HG03159 (cell line): ENCODE measurements around the gene LURAP1L.

ENCODE experiments used
- ATAC-seq: cut with Tn5 transposase; IDR thresholded peaks from one replicate; pipeline ENCODE4 v1.9.1; 2021; ENCODE audit warnings: mild to moderate bottlenecking, moderate library complexity; ENCODE audit not compliant: unreplicated experiment

Gene LURAP1L

GRCh38 chr9:12812710-12813109 lies 37.9 kb downstream of the LURAP1L start:
- ATAC-seq = no peak

GRCh38 chr9:12813533-12813932 lies 38.7 kb downstream of the LURAP1L start:
- ATAC-seq = no peak

GRCh38 chr9:12813960-12814876 lies 39.4 kb downstream of the LURAP1L start:
- no peak for ATAC-seq

GRCh38 chr9:12814877-12815237 lies 40.0 kb downstream of the LURAP1L start:
- no peak for ATAC-seq

- no peak for ATAC-seq
These were observed 41.1 kb downstream of the LURAP1L start for GRCh38 chr9:12815888-12816287.

GRCh38 chr9:12816656-12817101 lies 41.9 kb downstream of the LURAP1L start:
- ATAC-seq = no peak

- no peak for ATAC-seq
These were observed 42.9 kb downstream of the LURAP1L start for GRCh38 chr9:12817702-12818101.

GRCh38 chr9:12818431-12819000 lies 43.7 kb downstream of the LURAP1L start:
- no peak for ATAC-seq

GRCh38 chr9:12819436-12820185 lies 44.8 kb downstream of the LURAP1L start:
- ATAC-seq = peak; percentile 87

- ATAC-seq = no peak
These were observed 47.3 kb downstream of the LURAP1L start for GRCh38 chr9:12822111-12822510.

GRCh38 chr9:12826924-12827565 lies 52.2 kb downstream of the LURAP1L start:
- ATAC-seq = no peak

- no peak for ATAC-seq
These were observed 58.9 kb downstream of the LURAP1L start for GRCh38 chr9:12833701-12834100.

- ATAC-seq = no peak
These were observed 63.7 kb downstream of the LURAP1L start for GRCh38 chr9:12838546-12838945.

GRCh38 chr9:12843735-12844134 lies 68.9 kb downstream of the LURAP1L start:
- ATAC-seq = no peak

GRCh38 chr9:12846035-12846434 lies 71.2 kb downstream of the LURAP1L start:
- ATAC-seq = no peak

- no peak for ATAC-seq
These were observed 72.7 kb downstream of the LURAP1L start for GRCh38 chr9:12847561-12847960.

GRCh38 chr9:12849486-12850003 lies 74.7 kb downstream of the LURAP1L start:
- ATAC-seq = no peak

- ATAC-seq = no peak
These were observed 76.7 kb downstream of the LURAP1L start for GRCh38 chr9:12851341-12852090.

GRCh38 chr9:12853051-12853450 lies 78.2 kb downstream of the LURAP1L start:
- ATAC-seq = no peak

GRCh38 chr9:12854221-12854620 lies 79.4 kb downstream of the LURAP1L start:
- no peak for ATAC-seq
